ENCODE measurements around the gene AFF3. TPM values are rescaled to one million over a fixed set of nuclear protein-coding genes. Genes with fewer than 3 reads are reported as not detected.

AFF3 gene
- total RNA-seq, 1 experiment from 2014 or later: 0.05 TPM

- H3K4me1 Mint-ChIP-seq (ENCODE audit: low read depth, unreplicated experiment): no peaks in the 10 kb centered on the region
- no peaks in the 10 kb centered on the region for H3K9me3 Mint-ChIP-seq (ENCODE audit: unreplicated experiment)
- peaks cover 12% of the 10 kb centered on the region for H3K27me3 Mint-ChIP-seq (ENCODE audit: insufficient read depth, unreplicated experiment)
- Histone ChIP-seq H3K9me3 (no peaks in the 10 kb centered on the region), H3K36me3 (ENCODE audit: control insufficient read depth, insufficient read depth, low read length) (no peaks in the 10 kb centered on the region), H3K4me3 (ENCODE audit: low read depth, low read length) (no peak overlapping the region), H3K27me3 (replicated peaks; ENCODE audit: control insufficient read depth, insufficient read depth, low read length) (no peaks in the 10 kb centered on the region), H3K4me1 (no peaks in the 10 kb centered on the region)
- intact Hi-C loops (cut with micrococcal nuclease; ENCODE audit: unreplicated experiment): no loop called here
- no peak for TF ChIP-seq CTCF (IDR thresholded peaks at IDR 0.05; ENCODE audit: insufficient read depth in 1 of 2, low read depth in 1 of 2, low read length in 1 of 2, severe bottlenecking in 1 of 2, unreplicated experiment in 1 of 2)
- no peak overlapping the region for H3K27ac Mint-ChIP-seq (ENCODE audit: unreplicated experiment)
- ChIA-PET CTCF (no interaction called here), POLR2A (no interaction called here)
- DNase-seq: no peak
- no peak overlapping the region for H3K4me3 Mint-ChIP-seq (ENCODE audit: unreplicated experiment)
- BruUV-seq (replicated peaks): no TSS peak
- no peaks in the 10 kb centered on the region for H3K36me3 Mint-ChIP-seq (ENCODE audit: insufficient read depth, unreplicated experiment)
These were observed 297.1 kb downstream of the AFF3 start for GRCh38 chr2:99845296-99845695.

GRCh38 chr2:99842451-99842850 lies 299.9 kb downstream of the AFF3 start:
- no peaks in the 10 kb centered on the region for H3K9me3 Mint-ChIP-seq (ENCODE audit: unreplicated experiment)
- no peaks in the 10 kb centered on the region for H3K36me3 ChIP-seq (ENCODE audit: control insufficient read depth, insufficient read depth, low read length)
- POLR2A ChIA-PET: no interaction called here
- CTCF ChIA-PET: no interaction called here
- H3K4me1 ChIP-seq: no peaks in the 10 kb centered on the region
- no peaks in the 10 kb centered on the region for H3K9me3 ChIP-seq
- BruUV-seq (replicated peaks): no TSS peak
- no peak overlapping the region for H3K4me3 ChIP-seq (ENCODE audit: low read depth, low read length)
- no peak for DNase-seq
- TF ChIP-seq CTCF (IDR thresholded peaks at IDR 0.05; ENCODE audit: insufficient read depth in 1 of 2, low read depth in 1 of 2, low read length in 1 of 2, severe bottlenecking in 1 of 2, unreplicated experiment in 1 of 2): no peak
- H3K27me3 ChIP-seq (replicated peaks; ENCODE audit: control insufficient read depth, insufficient read depth, low read length): no peaks in the 10 kb centered on the region
- no peaks in the 10 kb centered on the region for H3K36me3 Mint-ChIP-seq (ENCODE audit: insufficient read depth, unreplicated experiment)
- peaks cover 5% of the 10 kb centered on the region for H3K27me3 Mint-ChIP-seq (ENCODE audit: insufficient read depth, unreplicated experiment)
- H3K4me1 Mint-ChIP-seq (ENCODE audit: low read depth, unreplicated experiment): no peaks in the 10 kb centered on the region
- intact Hi-C loops (cut with micrococcal nuclease; ENCODE audit: unreplicated experiment): no loop called here
- no peak overlapping the region for H3K27ac Mint-ChIP-seq (ENCODE audit: unreplicated experiment)
- H3K4me3 Mint-ChIP-seq (ENCODE audit: unreplicated experiment): no peak overlapping the region

- Mint-ChIP-seq H3K27ac (ENCODE audit: unreplicated experiment) (no peak overlapping the region), H3K4me1 (ENCODE audit: low read depth, unreplicated experiment) (no peaks in the 10 kb centered on the region), H3K27me3 (ENCODE audit: insufficient read depth, unreplicated experiment) (peaks cover 7% of the 10 kb centered on the region), H3K9me3 (ENCODE audit: unreplicated experiment) (no peaks in the 10 kb centered on the region), H3K36me3 (ENCODE audit: insufficient read depth, unreplicated experiment) (no peaks in the 10 kb centered on the region), H3K4me3 (ENCODE audit: unreplicated experiment) (no peak overlapping the region)
- no peak overlapping the region for H3K4me3 ChIP-seq (ENCODE audit: low read depth, low read length)
- no peaks in the 10 kb centered on the region for H3K27me3 ChIP-seq (replicated peaks; ENCODE audit: control insufficient read depth, insufficient read depth, low read length)
- ChIA-PET CTCF (no interaction called here), POLR2A (no interaction called here)
- no peak for DNase-seq
- intact Hi-C loops (cut with micrococcal nuclease; ENCODE audit: unreplicated experiment): no loop called here
- no peaks in the 10 kb centered on the region for H3K36me3 ChIP-seq (ENCODE audit: control insufficient read depth, insufficient read depth, low read length)
- H3K4me1 ChIP-seq: no peaks in the 10 kb centered on the region
- no peaks in the 10 kb centered on the region for H3K9me3 ChIP-seq
- BruUV-seq (replicated peaks): no TSS peak
- no peak for TF ChIP-seq CTCF (IDR thresholded peaks at IDR 0.05; ENCODE audit: insufficient read depth in 1 of 2, low read depth in 1 of 2, low read length in 1 of 2, severe bottlenecking in 1 of 2, unreplicated experiment in 1 of 2)
These were observed 300.6 kb downstream of the AFF3 start for GRCh38 chr2:99841749-99842148.
